Peyer's patch (tissue), 4 donors: ENCODE data around the gene ILF2. TPM values are rescaled to one million over a fixed set of nuclear protein-coding genes. Genes with fewer than 3 reads are reported as not detected.
"Not testable (repeated sequence)": the region's sequence is repeated elsewhere in the genome, so short reads cannot be mapped to it uniquely, and the experiment has no call there.

Source experiments
- DNase-seq, 3 donors: peaks; one replicate each; pipeline ENCODE4 v3.0.0-alpha.2; 2017 to 2019
- H3K27ac ChIP-seq, 4 donors: fragments of 200-600 bp; sonication (generic); one replicate each; pipeline ENCODE4 v1.5.1; 2016 to 2019
- H3K27me3 ChIP-seq, 2 donors: fragments of 200-600 bp; sonication (generic); one replicate each; pipeline ENCODE4 v1.5.1; 2019
- H3K36me3 ChIP-seq, 3 donors: fragments of 200-600 bp; sonication (generic); one replicate each; pipeline ENCODE4 v1.5.1; 2016 to 2019
- H3K4me1 ChIP-seq, 4 donors: fragments of 200-600 bp; sonication (generic); one replicate each; pipeline ENCODE4 v1.5.1; 2016 to 2019
- H3K4me3 ChIP-seq, 4 donors: fragments of 200-600 bp; sonication (generic); 1 replicate in 3 of 4; 2 replicates in 1 of 4; pipeline ENCODE4 v1.5.1; 2016 to 2019; ENCODE audit warnings: mild to moderate bottlenecking in 1 of 4
- H3K9me3 ChIP-seq, 4 donors: fragments of 200-600 bp; sonication (generic); one replicate each; pipeline ENCODE4 v1.5.1; 2016 to 2019; ENCODE audit warnings: mild to moderate bottlenecking in 1 of 4
- POLR2A ChIP-seq, 2 donors: fragments of 450-650 bp; IDR thresholded peaks; one replicate each; pipeline ENCODE4 v1.5.1; 2017; ENCODE audit warnings: antibody characterized with exemption in 2 of 2, mild to moderate bottlenecking in 2 of 2, moderate library complexity in 2 of 2
- total RNA-seq, 4 donors: library from RNA; depleted of rRNA; stranded (reverse); fragments of >200 nt; gene quantifications; one replicate each; pipeline ENCODE4 v1.1.0, GENCODE V29; 2016
- TF ChIP-seq, protein P1 (sequence below), 6 experiments: fragments of 450-650 bp in 4 of 6; fragments of 200-600 bp in 2 of 6; sonication (generic) in 1 of 6; IDR thresholded peaks; one replicate each; pipeline ENCODE4 v1.5.1; 2017 to 2019; ENCODE audit warnings: antibody characterized with exemption in 6 of 6, mild to moderate bottlenecking in 3 of 6, moderate library complexity in 1 of 6

ILF2 gene
- total RNA-seq, 4 donors from 2014 or later: 31.4 to 67.7 (median 47.2) TPM

DNA sequence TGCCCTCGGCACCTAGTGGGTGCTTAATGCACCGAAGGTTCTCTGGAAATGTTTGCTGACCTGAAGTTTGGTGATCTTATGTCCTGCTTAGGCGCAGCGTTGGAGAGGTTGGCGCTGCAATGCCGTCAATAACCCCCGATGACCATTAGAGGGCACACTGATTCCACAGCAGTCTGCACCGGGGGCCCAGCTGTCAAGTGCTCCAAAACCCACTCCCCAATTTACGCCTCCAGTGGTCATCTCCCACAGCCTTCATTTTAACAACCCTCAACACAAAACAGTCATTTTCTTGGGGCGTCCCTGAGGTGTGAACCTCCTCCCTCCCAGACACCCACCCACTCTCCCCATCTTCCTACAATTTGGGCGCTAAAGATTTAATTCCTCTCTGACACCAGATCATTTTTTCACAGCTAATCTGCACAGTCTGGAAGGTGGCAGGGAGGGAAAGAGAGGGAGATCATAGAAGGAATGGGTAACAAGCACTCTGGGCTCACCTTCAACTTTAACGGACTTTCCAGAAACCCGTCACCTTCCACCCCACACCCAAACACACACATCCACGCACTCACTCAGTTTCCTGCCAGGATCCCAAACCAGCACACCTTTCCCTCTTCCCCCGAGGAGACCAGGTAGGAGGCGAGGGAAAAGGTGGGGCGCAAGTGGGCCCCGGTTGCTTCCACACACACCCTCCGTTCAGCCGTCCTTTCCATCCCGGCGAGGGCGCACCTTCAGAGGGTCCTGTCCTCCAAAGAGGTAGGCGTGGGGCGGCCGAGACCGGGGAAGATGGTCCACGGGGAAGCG lies 7.1 kb upstream of the ILF2 start:
- TF ChIP-seq POLR2A (IDR thresholded peaks at IDR 0.05): no peak
- TF ChIP-seq, protein P1, sequence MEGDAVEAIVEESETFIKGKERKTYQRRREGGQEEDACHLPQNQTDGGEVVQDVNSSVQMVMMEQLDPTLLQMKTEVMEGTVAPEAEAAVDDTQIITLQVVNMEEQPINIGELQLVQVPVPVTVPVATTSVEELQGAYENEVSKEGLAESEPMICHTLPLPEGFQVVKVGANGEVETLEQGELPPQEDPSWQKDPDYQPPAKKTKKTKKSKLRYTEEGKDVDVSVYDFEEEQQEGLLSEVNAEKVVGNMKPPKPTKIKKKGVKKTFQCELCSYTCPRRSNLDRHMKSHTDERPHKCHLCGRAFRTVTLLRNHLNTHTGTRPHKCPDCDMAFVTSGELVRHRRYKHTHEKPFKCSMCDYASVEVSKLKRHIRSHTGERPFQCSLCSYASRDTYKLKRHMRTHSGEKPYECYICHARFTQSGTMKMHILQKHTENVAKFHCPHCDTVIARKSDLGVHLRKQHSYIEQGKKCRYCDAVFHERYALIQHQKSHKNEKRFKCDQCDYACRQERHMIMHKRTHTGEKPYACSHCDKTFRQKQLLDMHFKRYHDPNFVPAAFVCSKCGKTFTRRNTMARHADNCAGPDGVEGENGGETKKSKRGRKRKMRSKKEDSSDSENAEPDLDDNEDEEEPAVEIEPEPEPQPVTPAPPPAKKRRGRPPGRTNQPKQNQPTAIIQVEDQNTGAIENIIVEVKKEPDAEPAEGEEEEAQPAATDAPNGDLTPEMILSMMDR (IDR thresholded peaks at IDR 0.05): peak; percentile 52 to 85 (median 70)
- H3K4me1 ChIP-seq: peaks cover 3 to 25% (median 19%) of the 10 kb centered on the region in 4 donors
- peak in 2 of 3 donors; percentile 41 to 70 for DNase-seq
- H3K4me3 ChIP-seq: peak overlapping the region; percentile 24 to 60 (median 47)
- H3K36me3 ChIP-seq: no peaks in the 10 kb centered on the region
- peak overlapping the region in 2 of 4 donors; percentile 39 to 49 for H3K27ac ChIP-seq
- H3K9me3 ChIP-seq: no peaks in the 10 kb centered on the region
- H3K27me3 ChIP-seq: peaks cover 0 to 22% of the 10 kb centered on the region in 2 donors

DNA sequence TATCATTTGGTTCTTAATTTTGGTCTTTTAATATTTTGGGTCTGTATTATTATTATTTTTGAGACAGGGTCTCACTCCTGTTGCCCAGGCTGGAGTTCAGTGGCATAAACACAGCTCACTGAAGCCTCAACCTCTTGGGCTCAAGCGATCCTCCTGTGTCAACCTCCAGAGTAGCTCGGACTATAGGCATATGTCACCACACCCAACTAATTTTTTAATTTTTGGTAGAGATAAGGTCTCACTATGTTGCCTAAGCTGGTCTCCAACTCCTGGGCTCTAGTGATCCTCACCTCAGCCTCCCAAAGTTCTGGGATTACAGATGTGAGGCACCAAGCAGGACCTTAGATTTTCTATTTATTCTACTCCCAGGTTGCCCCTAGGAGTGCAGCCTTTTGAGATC lies 2.7 kb upstream of the ILF2 start:
- Histone ChIP-seq H3K36me3 (peaks cover 0 to 5% (median 0%) of the 10 kb centered on the region in 3 donors), H3K27ac (no peak overlapping the region), H3K9me3 (no peaks in the 10 kb centered on the region), H3K4me3 (no peak overlapping the region), H3K4me1 (peaks cover 0 to 29% (median 10%) of the 10 kb centered on the region in 4 donors), H3K27me3 (peaks cover 0 to 7% of the 10 kb centered on the region in 2 donors)
- no peak for TF ChIP-seq POLR2A (IDR thresholded peaks at IDR 0.05)
- TF ChIP-seq, protein P1 (IDR thresholded peaks at IDR 0.05): no peak
- DNase-seq: no peak

DNA sequence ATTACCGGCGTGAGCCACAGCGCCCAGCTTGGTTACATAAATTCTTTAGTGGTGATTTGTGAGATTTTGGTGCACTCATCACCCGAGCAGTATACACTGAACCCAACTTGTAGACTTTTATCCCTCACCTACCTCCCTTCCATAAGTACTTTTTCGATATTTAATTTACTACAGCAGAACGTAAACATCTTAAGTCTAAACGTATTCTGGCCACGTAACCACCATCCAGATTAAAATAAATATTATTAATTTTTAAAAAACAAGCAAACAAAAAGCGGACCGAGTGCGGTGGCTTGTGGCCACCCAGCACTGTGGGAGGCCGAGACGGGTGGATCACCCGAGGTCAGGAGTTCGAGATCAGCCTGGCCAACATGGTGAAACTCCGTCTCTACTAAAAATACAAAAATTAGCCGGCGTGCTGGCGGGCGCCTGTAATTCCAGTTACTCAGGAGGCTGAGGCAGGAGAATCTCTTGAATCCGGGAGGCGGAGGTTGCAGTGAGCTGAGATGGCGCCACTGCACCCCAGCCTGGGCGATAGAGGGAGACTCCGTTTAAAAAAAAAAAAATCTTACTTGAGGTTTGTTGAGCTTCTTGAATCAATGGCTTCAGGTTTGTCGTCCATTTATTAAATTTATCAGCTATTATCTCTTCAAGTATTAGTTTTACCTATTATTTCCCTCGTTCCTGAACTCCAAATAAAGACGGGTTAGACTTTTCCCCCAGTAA lies 998 bp upstream of the ILF2 start:
- Histone ChIP-seq H3K36me3 (peaks cover 0 to 22% (median 0%) of the 10 kb centered on the region in 3 donors), H3K4me1 (peaks cover 0 to 18% (median 2%) of the 10 kb centered on the region in 4 donors), H3K4me3 (peak overlapping the region; percentile 33 to 67 (median 42)), H3K27ac (peak overlapping the region; percentile 77 to 92 (median 84))
- not testable (repeated sequence) for H3K9me3 ChIP-seq, H3K27me3 ChIP-seq
- TF ChIP-seq, protein P1 (IDR thresholded peaks at IDR 0.05): peak in 2 of 6 experiments; percentile 11 to 15
- DNase-seq: peak in 1 of 3 donors; percentile 61

DNA sequence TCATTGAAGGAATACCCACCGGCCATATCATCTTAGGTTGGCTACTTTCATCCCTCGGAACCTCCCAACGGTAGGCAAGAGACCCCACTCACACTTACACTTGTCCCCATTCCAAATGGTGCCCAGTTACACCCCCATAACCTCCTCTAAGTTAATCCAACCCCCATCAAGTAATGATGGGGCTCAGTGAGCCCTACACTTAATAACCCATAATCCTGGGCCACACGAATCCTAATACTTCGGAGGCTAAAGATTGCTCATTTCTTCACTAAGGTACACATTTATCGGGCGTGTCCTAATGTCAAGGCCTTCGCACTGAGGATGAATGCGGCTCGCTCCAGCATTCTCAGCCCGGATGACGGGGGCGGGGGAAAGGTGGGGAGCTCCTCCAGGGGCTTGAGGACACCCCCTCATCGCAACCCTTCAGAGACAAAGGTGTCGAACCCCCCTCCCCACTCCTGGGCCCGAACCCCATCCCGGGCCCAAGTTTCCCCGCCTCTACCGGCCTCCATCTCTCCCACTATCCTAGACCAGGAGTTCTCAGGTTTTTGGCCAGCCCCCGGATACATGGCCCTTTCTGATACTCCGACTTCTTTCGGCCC lies 435 bp downstream of the ILF2 start:
- TF ChIP-seq, protein P1 (IDR thresholded peaks at IDR 0.05): no peak
- no peak for TF ChIP-seq POLR2A (IDR thresholded peaks at IDR 0.05)
- DNase-seq: peak in 1 of 3 donors; percentile 48
- Histone ChIP-seq H3K27ac (peak overlapping the region; percentile 82 to 90 (median 86)), H3K27me3 (no peaks in the 10 kb centered on the region), H3K9me3 (no peaks in the 10 kb centered on the region), H3K36me3 (peaks cover 0 to 37% (median 3%) of the 10 kb centered on the region in 3 donors), H3K4me1 (peaks cover 0 to 18% (median 2%) of the 10 kb centered on the region in 4 donors), H3K4me3 (peak overlapping the region; percentile 67 to 77 (median 68))

DNA sequence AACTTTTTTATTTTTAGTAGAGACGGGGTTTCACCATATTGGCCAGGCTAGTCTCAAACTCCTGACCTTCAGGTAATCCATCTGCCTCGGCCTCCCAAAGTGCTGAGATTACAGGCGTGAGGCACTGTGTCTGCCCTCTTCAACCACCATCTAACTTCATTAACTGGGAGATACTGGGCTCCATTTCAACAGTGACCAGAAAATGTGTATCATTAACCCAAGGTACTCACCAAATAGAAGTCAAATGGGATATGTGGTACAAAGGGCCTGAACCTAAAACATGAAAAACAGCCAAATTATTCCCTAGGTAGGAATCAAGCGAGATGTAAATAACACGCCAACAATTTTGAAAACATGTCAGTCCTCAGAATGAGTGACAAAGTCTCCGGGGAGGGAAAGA lies 1.2 kb downstream of the ILF2 start:
- peaks cover 0 to 18% (median 2%) of the 10 kb centered on the region in 4 donors for H3K4me1 ChIP-seq
- H3K9me3 ChIP-seq: no peaks in the 10 kb centered on the region
- no peak overlapping the region for H3K27ac ChIP-seq
- H3K27me3 ChIP-seq: no peaks in the 10 kb centered on the region
- H3K4me3 ChIP-seq: peak overlapping the region in 3 of 4 donors; percentile 67 to 77 (median 69)
- peaks cover 0 to 44% (median 3%) of the 10 kb centered on the region in 3 donors for H3K36me3 ChIP-seq
- no peak for DNase-seq
- TF ChIP-seq POLR2A (IDR thresholded peaks at IDR 0.05): no peak
- TF ChIP-seq, protein P1 (IDR thresholded peaks at IDR 0.05): no peak

DNA sequence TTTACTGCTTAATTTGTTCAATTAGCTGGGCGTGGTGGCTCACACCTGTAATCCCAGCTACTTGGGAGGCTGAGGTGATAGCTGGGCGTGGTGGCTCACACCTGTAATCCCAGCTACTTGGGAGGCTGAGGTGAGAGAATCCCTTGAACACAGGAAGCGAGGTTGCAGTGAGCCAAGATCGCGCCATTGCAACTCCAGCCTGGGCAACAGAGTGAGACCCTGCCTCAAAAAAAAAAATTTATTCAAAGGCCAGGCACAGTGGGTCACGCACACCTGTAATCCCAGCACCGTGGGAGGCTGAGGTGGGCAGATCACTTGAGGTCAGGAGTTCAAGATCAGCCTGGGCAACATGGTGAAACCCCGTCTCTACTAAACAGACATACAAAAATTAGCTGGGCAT lies 2.1 kb downstream of the ILF2 start:
- Histone ChIP-seq H3K36me3 (peaks cover 0 to 53% (median 3%) of the 10 kb centered on the region in 3 donors), H3K4me1 (peaks cover 0 to 18% (median 2%) of the 10 kb centered on the region in 4 donors)
- not testable (repeated sequence) for H3K27me3 ChIP-seq, H3K27ac ChIP-seq, H3K9me3 ChIP-seq, H3K4me3 ChIP-seq
- peak in 1 of 3 donors; percentile 10 for DNase-seq
